NCI-H2107 (cell line): ENCODE results near the gene COL20A1.
"Not testable (repeated sequence)": the region's sequence is repeated elsewhere in the genome, so short reads cannot be mapped to it uniquely, and the experiment has no call there.

ENCODE experiments used
- DNase-seq: peaks from one replicate; lab custom pipeline; 2025; lab: John Stamatoyannopoulos, UW

The COL20A1 gene

GRCh38 chr20:63376283-63377250 is 83.6 kb downstream of the COL20A1 start:
- no peak for DNase-seq

GRCh38 chr20:63377256-63377941 is 84.4 kb downstream of the COL20A1 start:
- no peak for DNase-seq

GRCh38 chr20:63377951-63378381 is 85.0 kb downstream of the COL20A1 start:
- DNase-seq, result no peak

DNA sequence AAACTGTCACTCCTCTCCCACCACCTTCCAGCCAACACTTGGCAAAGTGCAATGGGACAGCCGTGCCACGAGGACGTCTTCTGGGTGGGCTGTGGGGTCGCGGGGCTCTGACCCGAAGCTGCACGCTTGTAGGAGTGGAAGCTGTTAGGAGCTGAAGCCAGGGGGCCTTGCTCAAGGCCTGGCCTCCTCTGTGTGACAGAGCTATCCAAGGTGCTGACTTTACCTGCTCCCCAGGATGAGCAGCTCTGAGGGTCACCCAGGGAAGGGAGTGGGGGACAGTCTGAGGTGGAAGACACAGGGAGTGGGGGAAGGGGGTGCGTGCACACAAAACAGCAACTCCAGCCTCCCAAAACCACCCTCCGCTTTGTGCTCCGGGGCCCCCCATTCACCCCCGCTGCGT is 85.6 kb downstream of the COL20A1 start:
- no peak for DNase-seq

DNA sequence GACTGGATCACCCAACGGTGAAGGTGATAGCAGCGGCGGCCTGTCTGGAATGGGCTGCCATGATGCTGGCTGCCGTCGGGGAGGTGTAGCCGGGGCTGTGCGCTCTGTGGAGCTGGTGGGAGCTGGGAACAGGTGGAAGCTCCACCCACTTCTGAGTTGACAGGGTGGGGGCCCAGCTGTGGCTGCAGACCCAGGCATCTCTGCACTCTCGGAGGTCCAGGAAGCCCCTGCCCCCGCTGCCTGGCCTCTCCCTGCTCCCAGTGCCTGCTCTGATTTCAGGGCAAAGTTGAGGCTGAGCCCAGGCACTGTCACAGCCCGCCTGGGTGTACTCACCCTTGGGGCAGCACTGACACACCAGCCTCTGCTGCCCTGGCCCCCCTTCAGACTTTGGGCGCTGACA is 86.3 kb downstream of the COL20A1 start:
- DNase-seq, result no peak

GRCh38 chr20:63379872-63380271 is 86.9 kb downstream of the COL20A1 start:
- not testable (repeated sequence) for DNase-seq

GRCh38 chr20:63380346-63380870 is 87.4 kb downstream of the COL20A1 start:
- no peak for DNase-seq

DNA sequence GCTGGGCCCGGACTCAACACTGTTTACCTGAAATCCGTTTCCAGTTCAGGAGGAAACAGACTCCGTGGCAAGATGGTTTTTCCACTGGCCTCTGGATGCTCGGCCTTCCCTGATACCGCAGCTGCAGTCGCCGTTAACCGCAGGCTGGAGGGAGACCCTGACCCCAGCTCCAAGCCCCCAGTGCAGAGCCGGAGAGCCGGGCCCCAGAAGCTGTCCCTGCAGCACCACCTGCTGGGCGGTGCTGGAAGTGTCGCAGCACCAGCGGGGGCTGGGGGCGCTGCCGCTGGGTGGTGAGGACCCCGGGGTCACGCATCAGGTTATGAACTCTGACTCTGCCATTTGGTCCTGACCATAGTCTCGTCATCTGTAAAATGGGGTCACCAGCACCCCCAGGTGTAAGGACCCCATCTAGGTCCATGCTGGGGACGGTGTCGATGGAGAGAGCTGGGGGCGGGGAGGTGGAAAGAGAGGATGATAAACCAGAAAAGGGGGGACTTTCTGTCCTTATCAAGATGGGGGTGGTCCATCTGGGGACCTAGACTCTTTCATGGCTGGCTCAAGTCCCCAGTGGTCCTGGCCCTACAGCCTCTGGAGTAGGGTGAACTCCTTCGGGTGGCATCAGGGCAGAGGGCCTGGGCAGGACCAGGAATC is 88.9 kb downstream of the COL20A1 start:
- DNase-seq, result no peak

DNA sequence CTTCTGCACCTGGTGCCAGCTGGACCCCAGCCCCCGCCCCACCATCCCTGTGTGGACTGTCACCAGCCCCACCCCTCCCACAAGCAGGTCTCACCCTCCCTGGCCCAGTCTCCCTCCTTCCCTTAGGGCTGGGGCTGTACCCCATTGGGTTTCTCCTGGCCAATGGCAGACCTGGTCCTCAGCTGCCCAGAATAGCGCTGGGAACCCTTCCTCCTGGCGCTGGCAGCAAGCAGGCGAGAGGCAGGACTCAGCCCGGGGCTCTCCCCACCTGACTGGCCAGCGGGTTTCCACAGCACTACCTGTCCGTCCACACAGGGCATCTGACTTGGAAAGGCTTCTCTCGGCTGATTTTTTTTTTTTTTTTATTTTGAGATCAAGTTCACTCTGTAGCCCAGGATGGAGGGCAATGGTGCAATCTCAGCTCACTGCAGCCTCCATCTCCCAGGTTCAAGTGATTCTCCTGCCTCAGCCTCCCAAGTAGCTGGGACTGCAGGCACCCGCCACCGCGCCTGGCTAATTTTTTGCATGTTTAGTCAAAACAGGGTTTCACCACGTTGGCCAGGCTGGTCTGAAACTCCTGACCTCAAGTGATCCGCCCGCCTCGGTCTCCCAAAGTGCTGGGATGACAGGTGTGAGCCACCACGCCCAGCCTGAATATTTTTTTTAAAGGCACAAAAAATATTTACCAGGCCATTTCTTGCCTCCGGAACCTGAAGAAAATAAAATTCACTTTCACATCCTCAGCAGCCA is 89.7 kb downstream of the COL20A1 start:
- no peak for DNase-seq

GRCh38 chr20:63383556-63383955 is 90.6 kb downstream of the COL20A1 start:
- DNase-seq, result no peak

- no peak for DNase-seq
Observed at GRCh38 chr20:63384336-63384735, 91.3 kb downstream of the COL20A1 start.
